NCI-H1092 treated with DMSO at 0.1 percent for 48 hours (cell line): ENCODE data around the gene GOLGA1.
A peak's percentile ranks its signal among the peaks of the same experiment; 100 is the strongest.

ENCODE experiments used
- DNase-seq: peaks from one replicate; lab custom pipeline; 2025; lab: John Stamatoyannopoulos, UW

The GOLGA1 gene

DNA sequence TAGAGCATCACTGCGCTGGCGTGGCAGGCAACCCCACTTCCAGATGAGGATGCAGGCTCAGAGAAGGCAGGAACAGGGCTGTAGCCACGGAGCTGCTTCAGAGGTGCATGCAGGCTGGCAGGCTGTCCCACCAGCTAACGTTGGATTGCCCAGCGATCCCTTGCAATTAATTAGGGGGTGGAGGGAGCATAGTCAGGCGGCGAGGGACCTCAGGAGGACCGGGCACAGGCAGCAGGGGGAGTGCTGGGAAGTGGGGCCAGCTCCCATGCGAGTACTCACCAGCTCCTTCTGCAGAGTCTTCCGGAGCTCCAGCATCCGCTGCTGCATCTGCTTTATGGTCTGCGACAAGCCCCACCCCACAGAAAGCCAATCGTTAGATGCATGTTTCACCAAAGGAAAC, 58.7 kb downstream of the GOLGA1 start:
- no peak for DNase-seq

DNA sequence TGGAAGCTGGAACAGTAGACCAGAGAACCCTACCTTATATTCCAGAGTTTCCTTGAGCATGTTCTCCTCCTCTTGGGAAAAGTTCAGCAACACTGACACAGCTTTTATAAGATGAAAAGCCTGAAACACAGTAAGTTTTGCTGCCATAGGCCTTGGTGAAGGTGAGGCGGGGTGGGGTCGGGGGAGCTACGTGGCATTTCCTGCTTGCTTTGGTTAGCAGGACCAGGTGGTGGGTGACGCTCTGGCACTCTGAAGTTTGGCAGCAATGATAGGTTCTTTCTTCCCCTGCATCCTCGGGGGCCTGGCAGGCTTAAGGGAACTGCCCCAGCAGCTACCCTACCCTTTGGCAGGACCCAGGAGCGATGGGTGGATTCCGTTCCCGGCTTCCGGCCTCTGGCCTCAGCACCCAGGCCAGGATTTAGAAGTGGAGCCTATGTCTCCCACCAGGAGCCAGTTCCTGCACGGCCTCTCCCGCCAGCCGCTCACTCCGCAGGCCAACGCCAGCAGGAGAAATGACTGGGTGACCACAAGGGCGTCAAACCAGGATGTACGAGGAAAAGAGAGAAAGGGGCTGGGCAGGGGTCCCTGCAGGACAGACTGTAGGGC, 59.6 kb downstream of the GOLGA1 start:
- DNase-seq = no peak

DNA sequence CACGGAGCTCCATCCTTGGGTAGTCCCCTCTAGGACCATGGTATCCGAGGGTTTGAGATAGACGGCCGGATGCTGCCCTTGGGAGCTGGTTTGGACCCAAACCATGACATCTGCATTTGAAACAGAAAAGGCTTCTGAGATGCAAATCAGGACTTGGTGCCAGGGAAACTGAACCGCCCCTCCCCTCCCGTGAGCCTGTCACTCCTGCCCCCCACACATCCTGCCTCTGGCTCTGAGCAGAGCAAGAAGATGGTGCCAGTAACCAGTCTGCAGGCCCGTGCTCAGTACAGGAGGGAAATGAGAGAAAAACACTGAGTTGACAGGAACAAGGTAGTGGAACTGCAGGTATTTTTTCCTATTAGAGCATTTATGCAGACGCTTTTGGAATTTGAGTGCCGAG, 60.4 kb downstream of the GOLGA1 start:
- no peak for DNase-seq

DNA sequence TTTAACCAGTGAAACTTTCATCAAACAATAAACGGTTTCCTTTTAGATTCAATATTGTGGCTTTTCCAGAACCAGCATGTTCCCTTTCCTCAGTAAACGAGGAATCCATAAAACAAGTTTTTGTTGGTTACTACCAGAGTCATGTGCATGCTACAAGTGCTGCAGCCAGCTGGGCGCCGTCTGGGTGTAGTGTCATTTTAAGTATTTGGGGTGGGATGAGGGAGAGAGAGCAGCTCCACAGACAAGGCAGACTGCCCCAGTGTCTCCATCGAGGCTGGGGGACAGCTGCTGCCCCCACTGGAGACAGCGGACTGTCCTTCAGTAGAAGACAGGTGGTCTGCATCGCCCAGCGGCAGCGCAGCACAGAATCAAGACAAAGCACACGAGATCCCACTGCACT, 61.7 kb downstream of the GOLGA1 start:
- no peak for DNase-seq

DNA sequence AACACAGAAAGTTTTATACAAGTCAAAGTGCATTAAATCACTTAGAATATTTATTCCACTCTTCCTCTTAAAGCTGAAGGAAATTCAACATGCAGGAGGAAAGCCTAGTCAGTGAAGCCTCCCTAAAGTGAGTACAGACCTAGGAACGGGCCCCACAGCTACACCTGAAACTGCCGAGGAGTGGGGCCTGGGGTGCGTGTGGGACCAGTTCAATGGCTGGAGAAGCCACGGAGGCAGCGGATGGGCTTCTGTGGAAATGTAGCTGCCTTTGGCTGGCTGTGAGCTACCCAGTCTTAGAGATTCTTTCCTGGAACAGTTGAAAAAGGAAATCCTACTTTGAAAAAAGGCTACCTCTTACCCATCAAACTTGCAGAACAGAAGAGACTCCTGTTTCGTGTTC, 62.4 kb downstream of the GOLGA1 start:
- DNase-seq = no peak

DNA sequence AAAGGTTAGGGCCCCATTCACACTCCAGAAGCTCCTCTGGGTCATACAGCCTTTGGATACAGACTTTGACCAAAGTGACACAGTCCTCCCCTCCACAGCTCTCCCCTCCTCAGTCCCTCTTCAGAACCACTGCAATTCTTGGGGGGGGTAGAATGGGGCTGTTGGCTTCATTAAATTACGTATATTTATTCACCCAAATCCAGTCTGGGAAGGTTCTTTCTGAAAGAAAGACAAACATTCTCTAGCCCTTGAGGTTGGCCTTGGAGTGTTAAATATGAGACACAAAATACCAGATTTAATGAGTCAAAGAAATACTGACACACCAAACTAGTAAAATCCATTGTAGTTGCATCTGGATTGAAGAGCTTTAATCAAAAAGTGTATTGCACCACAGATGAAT, 62.9 kb downstream of the GOLGA1 start:
- no peak for DNase-seq

DNA sequence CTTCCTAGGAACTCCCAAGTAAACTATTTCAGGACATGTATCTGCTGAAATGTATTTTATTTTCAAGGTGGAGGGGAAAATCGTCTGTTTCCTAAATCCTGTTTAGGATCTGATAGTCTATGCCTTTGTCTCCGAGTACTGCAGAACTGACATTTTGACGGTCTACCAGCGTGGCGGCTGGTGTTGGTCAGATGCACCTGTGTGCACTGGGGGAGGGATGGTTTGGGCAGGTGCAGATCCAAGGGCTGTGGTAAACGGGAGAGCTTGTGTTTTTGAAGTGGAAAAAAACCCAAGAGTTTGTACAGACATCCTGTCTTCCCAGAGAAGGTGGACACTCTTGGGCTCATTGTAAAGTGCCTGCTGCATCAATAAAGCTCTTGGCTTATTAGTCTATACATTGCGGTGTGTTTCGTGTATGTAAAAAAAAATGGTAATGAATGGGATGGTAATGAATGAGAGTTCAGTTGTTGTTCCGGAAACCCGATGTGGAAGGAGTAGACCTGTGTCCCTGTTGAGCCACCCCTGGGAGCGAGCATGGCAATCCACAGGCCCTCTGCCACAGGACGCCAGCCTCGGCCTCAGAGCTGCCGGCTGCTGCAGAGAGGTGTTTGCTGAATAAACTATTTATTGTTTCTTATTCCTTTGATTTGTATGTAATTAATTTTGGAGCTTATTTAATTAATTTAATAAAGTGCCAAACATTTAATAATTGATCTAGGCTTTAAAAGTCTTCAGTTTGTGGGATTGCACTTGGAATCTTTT, 63.7 kb downstream of the GOLGA1 start:
- DNase-seq = no peak

DNA sequence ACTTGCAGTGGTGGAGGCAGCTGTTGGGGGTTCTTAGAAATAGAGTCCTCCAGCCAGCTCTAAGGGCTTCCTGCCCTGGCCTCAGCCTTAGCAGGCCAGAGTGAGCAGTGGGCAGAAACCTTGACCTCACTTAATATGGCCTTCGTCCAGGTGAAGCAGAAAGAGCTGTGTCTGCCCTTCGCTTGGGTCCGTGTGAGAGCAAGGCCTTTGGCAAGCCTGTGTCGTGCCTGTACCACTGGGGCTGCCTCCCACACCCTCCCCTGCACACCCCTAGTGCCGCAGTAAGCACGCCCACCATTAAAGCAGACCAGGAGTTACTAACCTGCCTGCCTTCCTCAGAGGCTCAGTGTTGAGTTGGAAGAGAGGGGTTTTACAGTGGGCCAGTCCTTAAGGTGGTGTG, 65.4 kb downstream of the GOLGA1 start:
- DNase-seq = no peak

DNA sequence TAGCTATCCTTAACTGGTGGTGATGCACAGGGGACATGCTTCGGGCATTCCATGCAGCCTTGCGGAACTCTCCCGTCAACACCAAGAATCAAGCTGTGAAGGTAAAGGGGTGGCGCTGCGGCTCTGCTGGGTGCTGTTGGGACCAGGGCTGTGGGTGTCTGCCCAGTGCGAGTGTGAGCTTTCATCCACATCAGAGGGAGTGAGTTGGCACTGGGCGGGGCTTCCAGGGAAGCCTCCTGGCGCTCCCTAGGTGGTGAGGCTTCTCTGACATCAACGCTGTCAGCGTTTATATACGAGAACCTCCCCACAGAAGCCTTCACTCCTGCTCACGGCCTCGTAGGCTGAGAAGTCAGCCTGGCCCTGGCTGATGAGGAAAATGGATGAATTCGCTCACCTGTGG, 67.2 kb downstream of the GOLGA1 start:
- no peak for DNase-seq

DNA sequence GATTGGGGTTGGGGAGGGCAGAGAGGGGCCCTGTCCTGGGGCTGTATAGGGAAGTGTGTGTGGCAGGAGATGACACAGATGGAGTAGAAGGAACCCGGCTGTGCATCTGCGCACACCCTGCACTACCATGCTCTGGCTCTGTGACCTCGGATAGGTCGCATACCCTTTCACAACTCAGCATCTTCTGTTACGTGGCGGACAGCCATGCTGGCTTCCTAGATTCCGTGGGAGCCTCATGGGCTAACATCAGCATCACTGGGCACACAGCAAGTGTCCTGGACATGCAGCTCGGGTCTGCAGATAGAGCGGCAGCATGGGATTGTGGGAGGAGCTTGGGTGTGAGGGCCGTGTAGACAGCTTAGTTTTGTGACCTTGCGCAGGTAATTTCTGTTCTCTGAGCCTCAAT, 69.7 kb downstream of the GOLGA1 start:
- no peak for DNase-seq

DNA sequence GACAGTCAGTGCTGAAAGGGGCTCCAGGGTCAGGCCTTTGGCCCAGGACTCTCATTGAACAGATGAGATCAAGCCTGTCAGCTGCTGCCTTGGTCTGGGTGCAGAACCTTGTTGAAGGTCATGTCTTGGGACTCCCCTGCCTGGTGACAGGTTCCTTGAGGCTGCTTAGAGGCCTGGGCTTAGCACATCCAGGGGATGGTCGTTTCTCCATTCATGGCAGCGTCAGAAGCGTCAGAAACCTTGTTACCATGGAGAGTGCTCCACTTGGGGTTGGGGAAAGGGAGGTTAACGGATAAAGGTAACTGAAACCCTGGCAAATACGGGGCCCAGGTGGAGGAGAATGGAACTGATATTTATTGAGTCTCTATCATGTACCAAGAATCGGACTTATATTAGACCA, 70.2 kb downstream of the GOLGA1 start:
- DNase-seq = no peak

DNA sequence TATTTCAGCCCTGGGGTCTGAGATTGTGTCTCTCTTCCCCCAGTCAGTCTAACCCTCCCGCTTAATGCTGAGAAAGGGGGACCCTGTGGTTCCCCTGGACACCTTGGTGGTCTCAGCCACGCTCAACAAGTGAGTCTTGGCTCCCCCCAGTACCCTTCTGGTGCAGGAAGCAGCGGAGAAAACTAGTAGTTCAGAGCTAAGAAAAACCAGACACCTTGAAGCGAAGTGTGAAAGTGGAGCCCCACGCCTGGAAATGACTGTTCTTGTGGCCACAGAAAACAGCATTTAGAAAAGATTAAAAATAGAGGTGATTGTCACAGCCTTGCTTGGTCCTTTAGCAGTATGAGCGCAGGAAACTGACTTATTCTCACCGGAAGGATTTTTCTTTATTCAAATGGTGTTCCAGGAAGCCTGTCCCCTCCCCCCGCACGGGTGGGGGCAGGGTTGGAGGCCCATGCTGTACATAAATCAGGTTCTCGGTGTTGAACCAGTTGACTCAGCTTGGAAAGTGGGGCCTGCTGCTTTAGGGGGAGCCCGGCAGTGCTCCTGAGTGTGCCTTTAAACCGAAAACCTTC, 70.8 kb downstream of the GOLGA1 start:
- no peak for DNase-seq

DNA sequence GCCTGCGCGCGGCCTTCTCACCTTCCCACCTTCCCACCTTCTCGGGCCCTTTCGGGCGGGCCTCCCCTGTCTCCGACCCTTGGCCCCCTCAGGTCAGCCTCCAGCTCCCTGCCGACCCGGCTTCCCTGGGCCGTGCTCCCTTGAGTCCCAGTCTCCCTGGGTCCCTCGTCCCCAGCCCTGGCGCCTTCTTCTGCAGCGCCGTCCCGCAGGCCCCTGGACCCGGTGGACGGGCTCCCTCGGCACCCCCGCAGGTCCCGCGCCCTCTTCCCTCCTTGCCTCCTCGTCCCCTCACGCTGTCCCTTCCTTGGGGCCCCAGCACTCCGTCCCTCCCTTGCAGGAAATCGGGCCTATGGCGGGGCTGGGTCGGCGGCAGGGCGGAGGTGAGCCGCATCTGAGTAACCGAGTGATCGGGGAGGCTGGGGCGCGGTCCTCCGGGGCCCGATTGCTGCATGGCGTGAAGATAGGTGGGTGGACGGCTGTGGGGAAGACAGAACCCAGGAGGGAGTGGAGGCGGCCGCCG, 71.4 kb downstream of the GOLGA1 start:
- DNase-seq = no peak

DNA sequence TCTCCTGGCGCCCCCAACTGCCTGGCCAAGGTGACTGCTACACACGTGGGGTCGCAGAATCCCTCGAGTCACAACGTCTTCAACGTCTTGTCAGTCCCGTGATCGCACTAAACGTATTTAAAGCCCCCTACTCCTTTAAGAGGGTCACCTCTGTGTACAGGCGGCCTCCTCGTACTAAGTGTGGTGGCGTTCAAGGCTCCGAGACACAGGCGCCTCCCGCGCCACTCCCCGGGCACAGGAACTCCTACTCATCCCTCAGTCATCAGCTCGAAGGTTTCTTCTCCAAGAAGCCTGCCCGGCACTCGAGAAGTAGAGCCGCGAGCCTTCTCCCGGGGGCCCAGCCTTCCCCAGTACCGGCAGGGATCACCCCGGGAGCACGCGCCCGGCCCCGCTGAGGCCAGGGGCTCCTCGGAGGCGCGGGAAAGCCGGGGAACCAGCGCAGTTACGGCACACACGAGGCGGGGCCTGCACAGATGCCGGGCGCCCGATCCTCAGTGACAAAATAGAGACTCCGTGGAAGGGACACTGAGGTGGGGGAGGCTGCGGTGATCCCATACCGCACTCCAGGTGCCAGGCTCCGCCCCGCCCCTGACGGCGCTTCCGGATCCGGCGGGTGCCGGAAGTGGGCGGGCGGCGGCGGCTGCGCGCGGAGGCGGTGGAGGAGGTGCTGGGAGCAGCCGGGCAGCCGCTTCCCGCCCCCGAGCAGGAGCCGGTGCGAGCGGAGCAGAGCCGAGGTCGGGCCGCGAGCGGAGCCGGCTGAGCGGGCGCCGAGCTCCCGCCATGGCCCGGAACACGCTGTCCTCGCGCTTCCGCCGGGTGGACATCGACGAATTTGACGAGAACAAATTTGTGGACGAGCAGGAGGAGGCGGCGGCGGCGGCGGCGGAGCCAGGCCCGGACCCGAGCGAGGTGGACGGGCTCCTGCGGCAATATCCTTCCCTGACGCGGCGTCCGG, 72.1 kb downstream of the GOLGA1 start:
- DNase-seq = peak; percentile 77

DNA sequence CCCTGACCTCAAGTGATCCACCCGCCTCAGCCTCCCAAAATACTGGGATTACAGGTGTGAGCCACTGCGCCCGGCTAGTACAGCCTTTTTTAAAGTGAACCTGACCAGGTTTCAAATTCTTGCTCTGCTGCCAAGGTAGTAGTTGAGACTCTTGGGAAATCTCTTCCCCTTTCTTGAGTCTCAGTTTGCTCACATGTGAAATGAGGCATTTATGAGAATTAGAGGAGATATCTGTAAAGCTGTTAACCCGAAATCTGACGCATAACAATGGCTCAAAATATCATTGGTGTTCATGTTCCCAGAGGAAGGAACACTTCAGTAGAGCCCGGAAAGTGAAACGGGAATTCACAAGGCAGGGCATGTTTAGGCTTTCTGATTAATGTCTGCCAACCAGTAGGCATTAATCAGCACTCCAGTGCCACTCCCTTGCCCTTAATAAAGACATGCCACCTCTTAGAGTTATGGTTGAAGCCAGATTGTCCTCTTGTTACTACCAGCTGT, 77.5 kb downstream of the GOLGA1 start:
- DNase-seq = no peak

DNA sequence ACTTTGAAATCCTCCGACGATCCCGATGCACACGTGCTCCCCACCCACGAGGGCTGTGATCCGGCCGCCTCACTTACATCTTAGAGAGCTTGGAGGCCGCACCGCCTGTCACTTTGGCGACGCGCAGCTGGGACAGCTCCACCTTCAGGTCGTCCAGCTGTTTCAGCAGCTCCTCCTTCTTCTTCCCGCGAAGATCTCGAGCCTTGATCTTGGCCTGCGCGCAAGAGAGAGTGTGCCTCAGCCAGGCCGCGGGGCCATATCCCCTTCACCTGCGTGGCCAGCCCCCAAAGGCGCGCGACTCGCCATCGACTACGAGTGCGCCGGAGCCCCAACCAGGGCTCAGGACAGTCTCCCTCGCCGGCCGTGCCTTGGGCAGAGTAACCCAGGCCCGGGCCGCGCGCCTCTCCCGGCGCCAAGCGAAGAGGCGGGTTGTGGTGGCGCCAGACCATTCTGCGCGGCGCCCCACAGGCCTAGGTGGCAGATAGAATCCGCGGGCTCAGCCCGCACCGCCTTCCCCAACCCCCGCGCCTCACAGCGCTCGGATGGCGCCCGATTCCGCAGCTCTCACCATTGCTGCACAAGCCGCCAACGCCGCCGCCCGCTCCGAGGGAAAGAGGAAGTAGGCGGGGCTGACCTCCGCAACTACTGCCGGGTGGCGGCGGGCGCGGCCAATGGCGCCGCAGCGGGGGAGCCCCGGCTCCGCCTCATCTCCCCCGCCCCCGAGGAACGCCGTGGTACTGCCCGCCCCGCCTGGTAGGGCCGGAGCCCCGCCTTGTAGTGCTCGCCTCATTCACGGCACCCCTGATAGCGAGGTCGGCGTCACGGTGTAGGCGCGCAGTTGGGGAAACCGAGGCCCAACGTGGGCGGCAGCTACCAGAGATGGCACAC, 79.3 kb downstream of the GOLGA1 start, which contains the start of the genes ARPC5L and RPL35:
ARPC5L (plus strand) TSS at position 789 of the 888 bp plus-strand sequence. CDS start 7,161 bp downstream, outside the sequence.
RPL35 (minus strand) TSS at position 616 of the 888 bp plus-strand sequence; CDS start at position 571, 45 bp downstream.
- DNase-seq = peak; percentile 93

DNA sequence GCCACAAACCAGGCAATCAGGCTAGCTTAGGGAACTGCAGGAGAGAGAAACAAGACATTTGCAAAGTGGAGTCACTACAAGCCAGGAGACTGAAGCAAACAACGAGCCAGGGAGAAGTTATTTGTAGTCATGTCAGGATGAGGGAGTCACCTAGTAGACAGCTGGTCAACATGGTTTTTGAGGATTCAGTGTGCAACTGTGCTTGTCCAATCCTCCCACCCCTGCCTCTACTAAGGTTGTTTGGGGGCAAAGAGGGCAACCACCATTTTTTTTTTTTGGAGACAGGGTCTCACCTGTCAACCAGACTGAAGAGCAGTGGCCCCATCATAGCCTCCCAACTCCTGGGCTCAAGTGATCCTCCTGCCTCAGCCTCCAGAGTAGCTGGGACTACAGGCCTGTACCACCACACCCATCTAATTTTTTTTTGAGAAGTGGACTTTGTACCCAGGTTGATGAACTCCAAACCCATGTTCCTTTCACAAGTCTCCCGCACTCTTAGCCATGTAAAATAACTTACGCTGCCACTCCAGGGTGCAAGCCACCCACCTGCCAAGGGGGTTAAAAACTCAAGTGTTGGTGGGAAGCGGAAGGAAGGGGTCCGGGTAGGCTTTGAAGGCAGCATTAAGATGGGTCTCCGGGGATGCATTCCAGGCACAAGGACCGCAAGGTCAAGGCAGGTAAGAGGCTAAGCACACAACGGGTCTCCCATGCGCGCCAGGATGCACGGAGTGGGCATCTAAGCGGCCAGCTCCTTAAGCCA, 80.1 kb downstream of the GOLGA1 start:
- no peak for DNase-seq

DNA sequence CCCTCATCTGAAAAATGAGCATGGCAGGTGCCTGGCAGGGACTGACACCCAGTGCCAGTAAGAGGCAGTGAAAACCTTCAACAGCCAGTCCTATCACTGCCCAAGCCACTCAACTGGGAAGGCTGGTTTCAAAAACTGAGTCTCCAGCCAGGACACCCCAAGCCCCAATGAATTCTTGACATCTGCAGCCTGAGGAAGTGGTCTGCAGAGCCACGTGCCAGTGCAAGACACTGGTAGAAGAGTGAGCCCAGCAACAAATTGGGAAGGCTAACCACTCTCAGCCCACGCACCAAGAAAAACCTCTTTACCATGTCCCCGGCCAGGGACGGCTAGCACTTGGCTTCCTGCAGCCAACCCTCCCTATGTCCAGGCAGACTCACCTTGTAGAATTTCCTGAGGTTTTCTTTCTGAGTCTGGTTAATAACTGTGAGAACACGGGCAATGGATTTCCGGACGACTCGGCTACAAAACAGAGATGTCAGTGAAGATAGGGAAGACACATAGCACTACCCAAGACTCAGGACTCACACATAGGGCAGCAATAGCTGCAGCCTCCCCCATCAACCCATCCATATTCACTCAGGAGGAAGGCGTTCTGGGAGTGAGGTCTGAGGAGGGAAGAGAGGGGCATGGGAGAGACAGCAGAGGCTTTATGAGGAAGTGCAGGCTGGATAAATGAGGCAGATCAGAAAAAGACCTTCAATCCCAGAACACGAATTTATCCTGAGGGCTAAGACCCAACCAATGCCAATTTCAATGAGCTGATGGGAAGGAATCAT, 80.9 kb downstream of the GOLGA1 start:
- no peak for DNase-seq
